H1 (cell line): ENCODE data around the gene ZKSCAN8. TPM values are rescaled to one million over a fixed set of nuclear protein-coding genes. Genes with fewer than 3 reads are reported as not detected.

Experiments
- CTCF ChIA-PET: fragments of 300-600 bp; sonication (Branson Sonifier 250); formaldehyde crosslinking; loops from one replicate; lab custom pipeline; 2021; ENCODE audit not compliant: partially characterized antibody; lab: Charles Lee
- POLR2A ChIA-PET: fragments of 300-600 bp; sonication (Branson Sonifier 250); formaldehyde crosslinking; loops from one replicate; lab custom pipeline; 2021; ENCODE audit warnings: inconsistent platforms; ENCODE audit not compliant: partially characterized antibody; lab: Charles Lee
- DNase-seq, 2 experiments: peaks; one replicate each; pipeline versions ENCODE4 v3.0.0 to v3.0.0-alpha.2; 2010 to 2022; ENCODE audit warnings: low spot score in 2 of 2, low read depth in 1 of 2, mixed read lengths in 1 of 2
- FAIRE-seq: peaks from 2 replicates; lab custom pipeline; 2011; peaks lifted over from hg19 to GRCh38; lab: Jason Lieb, UNC
- H2AFZ ChIP-seq: 2 replicates; pipeline ENCODE4 v1.8.1; 2012; ENCODE audit warnings: low read length, inconsistent platforms
- H2AK5ac ChIP-seq: 2 replicates; pipeline ENCODE4 v1.6.1; 2013; ENCODE audit warnings: low read depth, low read length
- H2BK120ac ChIP-seq: replicated peaks from 2 replicates; pipeline ENCODE3; 2013; ENCODE audit warnings: low read depth, low read length, inconsistent platforms
- H2BK12ac ChIP-seq: 2 replicates; pipeline ENCODE4 v1.6.1; 2013; ENCODE audit warnings: low read depth, low read length
- H2BK15ac ChIP-seq: 2 replicates; pipeline ENCODE4 v1.6.1; 2013; ENCODE audit warnings: low read length
- H2BK20ac ChIP-seq: 2 replicates; pipeline ENCODE4 v1.6.1; 2013; ENCODE audit warnings: low read length
- H2BK5ac ChIP-seq: 2 replicates; pipeline ENCODE4 v1.6.1; 2013; ENCODE audit warnings: low read depth, low read length
- H3K14ac ChIP-seq: 2 replicates; pipeline ENCODE4 v1.6.1; 2013; ENCODE audit warnings: inconsistent platforms; ENCODE audit not compliant: insufficient read length
- H3K18ac ChIP-seq: 2 replicates; pipeline ENCODE4 v1.6.1; 2013; ENCODE audit warnings: low read length; ENCODE audit errors: extremely low read depth
- H3K23ac ChIP-seq: 2 replicates; pipeline ENCODE4 v1.6.1; 2013; ENCODE audit warnings: inconsistent platforms; ENCODE audit not compliant: insufficient read length
- H3K23me2 ChIP-seq: 2 replicates; pipeline ENCODE4 v1.6.1; 2013; ENCODE audit warnings: low read depth, low read length
- H3K27ac ChIP-seq: 2 replicates; pipeline ENCODE4 v1.6.1; 2011; ENCODE audit warnings: low read depth, low read length, inconsistent platforms
- H3K27me3 ChIP-seq, 4 experiments: replicated peaks in 1 of 4; 1 replicate in 1 of 4; 2 replicates in 3 of 4; pipeline versions ENCODE4 v1.6.1 to v1.8.1; 2011 to 2013; ENCODE audit warnings: low read length in 3 of 4, mild to moderate bottlenecking in 3 of 4, inconsistent platforms in 2 of 4, mixed read lengths in 2 of 4, moderate library complexity in 1 of 4; ENCODE audit not compliant: control insufficient read depth in 3 of 4, insufficient read depth in 3 of 4; ENCODE audit errors: extremely low read depth in 1 of 4
- H3K36me3 ChIP-seq, 4 experiments: 2 replicates each; pipeline versions ENCODE4 v1.6.1 to v1.8.1; 2011 to 2013; ENCODE audit warnings: mild to moderate bottlenecking in 4 of 4, low read length in 3 of 4, moderate library complexity in 2 of 4, control low read depth in 1 of 4, inconsistent platforms in 1 of 4; ENCODE audit not compliant: insufficient read depth in 4 of 4, control insufficient read depth in 2 of 4
- H3K4ac ChIP-seq: replicated peaks from 2 replicates; pipeline ENCODE3; 2013; ENCODE audit warnings: low read length, low read depth, mixed read lengths, inconsistent platforms; ENCODE audit not compliant: insufficient read length
- H3K4me1 ChIP-seq, 4 experiments: replicated peaks in 1 of 4; 1 replicate in 1 of 4; 2 replicates in 3 of 4; pipeline versions ENCODE4 v1.6.1 to v1.8.1; 2011 to 2013; ENCODE audit warnings: low read length in 3 of 4, inconsistent platforms in 2 of 4, mixed read lengths in 1 of 4; ENCODE audit not compliant: insufficient read depth in 4 of 4, control insufficient read depth in 3 of 4
- H3K4me2 ChIP-seq, 2 experiments: 2 replicates each; pipeline versions ENCODE4 v1.6.1 to v1.8.1; 2011 to 2013; ENCODE audit warnings: low read depth in 2 of 2, low read length in 2 of 2, control low read depth in 1 of 2, inconsistent platforms in 1 of 2, mild to moderate bottlenecking in 1 of 2; ENCODE audit not compliant: insufficient read depth in 1 of 2
- H3K4me3 ChIP-seq, 4 experiments: fragments of 200-600, 300-600 bp in 1 of 4; sonication (generic), shearing (Covaris generic), sonication (Bioruptor Twin) in 1 of 4; 2 replicates each; pipeline versions ENCODE4 v1.5.1 to v1.8.1; 2011 to 2016; ENCODE audit warnings: low read length in 4 of 4, low read depth in 3 of 4, control low read depth in 2 of 4, inconsistent platforms in 2 of 4, mild to moderate bottlenecking in 2 of 4, mixed read lengths in 1 of 4, moderate library complexity in 1 of 4; ENCODE audit not compliant: insufficient read depth in 2 of 4; ENCODE audit errors: extremely low read depth in 1 of 4
- H3K56ac ChIP-seq: replicated peaks from 2 replicates; pipeline ENCODE3; 2013; ENCODE audit warnings: low read depth, mild to moderate bottlenecking, mixed read lengths, low read length, inconsistent platforms; ENCODE audit not compliant: insufficient read length
- H3K79me1 ChIP-seq: 2 replicates; pipeline ENCODE4 v1.6.1; 2013; ENCODE audit warnings: low read depth, low read length, control low read depth
- H3K79me2 ChIP-seq, 2 experiments: 2 replicates each; pipeline versions ENCODE4 v1.6.1 to v1.8.1; 2012 to 2013; ENCODE audit warnings: low read length in 2 of 2, mild to moderate bottlenecking in 2 of 2, inconsistent platforms in 1 of 2; ENCODE audit not compliant: insufficient read depth in 2 of 2, control insufficient read depth in 1 of 2
- H3K9ac ChIP-seq, 4 experiments: replicated peaks in 1 of 4; 1 replicate in 1 of 4; 2 replicates in 3 of 4; pipeline versions ENCODE4 v1.6.1 to v1.8.1; 2011 to 2013; ENCODE audit warnings: low read depth in 3 of 4, low read length in 3 of 4, control low read depth in 2 of 4, mild to moderate bottlenecking in 2 of 4, moderate library complexity in 2 of 4, inconsistent platforms in 1 of 4; ENCODE audit errors: extremely low read depth in 1 of 4
- H3K9me3 ChIP-seq, 2 experiments: 2 replicates each; pipeline versions ENCODE4 v1.6.1 to v1.8.1; 2012 to 2013; ENCODE audit warnings: mild to moderate bottlenecking in 2 of 2, moderate library complexity in 2 of 2, control low read depth in 1 of 2, inconsistent platforms in 1 of 2, low read depth in 1 of 2, low read length in 1 of 2, mixed read lengths in 1 of 2; ENCODE audit not compliant: insufficient read depth in 2 of 2
- H4K20me1 ChIP-seq, 2 experiments: replicated peaks in 1 of 2; 2 replicates each; pipeline versions ENCODE3 to v1.8.1; 2011 to 2013; ENCODE audit warnings: inconsistent platforms in 2 of 2, low read length in 2 of 2, mild to moderate bottlenecking in 1 of 2; ENCODE audit not compliant: insufficient read depth in 2 of 2, control insufficient read depth in 1 of 2
- H4K5ac ChIP-seq: 2 replicates; pipeline ENCODE4 v1.6.1; 2013; ENCODE audit warnings: low read length, low read depth, mixed read lengths, inconsistent platforms; ENCODE audit not compliant: insufficient read length
- H4K8ac ChIP-seq: 2 replicates; pipeline ENCODE4 v1.8.0; 2013; ENCODE audit warnings: mild to moderate bottlenecking, moderate library complexity, low read length, inconsistent platforms; ENCODE audit not compliant: insufficient read depth; ENCODE audit errors: extremely low read depth
- H4K91ac ChIP-seq: replicated peaks from 2 replicates; pipeline ENCODE3; 2013; ENCODE audit warnings: low read length, mixed read lengths, inconsistent platforms; ENCODE audit not compliant: insufficient read length
- BCL11A ChIP-seq, 2 experiments: IDR thresholded peaks; one replicate each; pipeline ENCODE4 v1.6.1; 2011; ENCODE audit warnings: low read depth in 2 of 2, low read length in 2 of 2, mild to moderate bottlenecking in 2 of 2
- CBX8 ChIP-seq: fragments of 300-800, 300-1000 bp; sonication (generic); IDR thresholded peaks from 2 replicates; pipeline ENCODE4 v1.7.1; 2016; ENCODE audit warnings: low read depth, low read length, borderline replicate concordance
- EP300 ChIP-seq, 2 experiments: IDR thresholded peaks; 1 replicate in 1 of 2; 2 replicates in 1 of 2; pipeline ENCODE4 v1.6.1; 2011 to 2012; ENCODE audit warnings: low read depth in 2 of 2, low read length in 2 of 2, mild to moderate bottlenecking in 2 of 2, borderline replicate concordance in 1 of 2, inconsistent platforms in 1 of 2, moderate library complexity in 1 of 2
- HDAC2 ChIP-seq, 2 experiments: fragments of 300-600 bp in 1 of 2; sonication (generic) in 1 of 2; IDR thresholded peaks; 2 replicates each; pipeline ENCODE4 v1.6.1; 2011 to 2012; ENCODE audit warnings: low read depth in 2 of 2, low read length in 2 of 2, mild to moderate bottlenecking in 2 of 2, moderate library complexity in 2 of 2, borderline replicate concordance in 1 of 2, inconsistent platforms in 1 of 2
- KDM5A ChIP-seq: fragments of 200-600 bp; IDR thresholded peaks from 2 replicates; pipeline ENCODE4 v1.7.1; 2012; ENCODE audit warnings: mild to moderate bottlenecking, low read length, inconsistent platforms, mixed read lengths
- POLR2AphosphoS5 ChIP-seq: IDR thresholded peaks from 2 replicates; pipeline ENCODE4 v1.6.1; 2011; ENCODE audit warnings: low read depth, low read length
- SP2 ChIP-seq: IDR thresholded peaks from 2 replicates; pipeline ENCODE4 v1.6.1; 2012; ENCODE audit warnings: mild to moderate bottlenecking, low read length, inconsistent platforms
- ZNF274 ChIP-seq: IDR thresholded peaks from 2 replicates; pipeline ENCODE4 v1.7.0; 2012; ENCODE audit warnings: low read length, borderline replicate concordance; ENCODE audit errors: extremely low read depth
- WGBS, 2 experiments: shearing (Covaris generic) in 1 of 2; methylation state at CpG; one replicate each; pipeline versions ENCODE4 v1.1.6 to v1.1.7; 2013 to 2015; ENCODE audit warnings: low lambda C conversion rate in 2 of 2, mixed read lengths in 2 of 2, inconsistent platforms in 1 of 2, low coverage in 1 of 2, missing lambda C conversion rate in 1 of 2; ENCODE audit not compliant: insufficient replicate concordance in 2 of 2, insufficient coverage in 1 of 2, insufficient read length in 1 of 2; ENCODE audit errors: extremely low coverage in 1 of 2, missing lambda C conversion rate in 1 of 2; 5-methylcytosine and 5-hydroxymethylcytosine counted together
- polyA plus RNA-seq, 7 experiments: library from polyadenylated mRNA; depleted of rRNA in 3 of 7; stranded (reverse) in 5 of 7; unstranded in 2 of 7; fragments of >200 nt in 5 of 7; fragments of 200-250 nt in 2 of 7; gene quantifications; 1 replicate in 5 of 7; 2 replicates in 1 of 7; 4 replicates in 1 of 7; pipeline versions ENCODE4 v1.2.1 to v1.2.3, GENCODE V29; 2011 to 2013; ENCODE audit warnings: missing spikeins in 2 of 7, mixed read lengths in 2 of 7
- total RNA-seq: library from RNA; stranded (reverse); fragmentation: NEBNext Ultra II Directional; extraction: Animal tissue kit (Norgen Biotek cat#: 25700); gene quantifications from 2 replicates; pipeline ENCODE4 v1.2.1, GENCODE V29; 2021
- TF ChIP-seq, protein P1 (sequence below): IDR thresholded peaks from 2 replicates; pipeline ENCODE4 v1.6.1; 2012; ENCODE audit warnings: inconsistent platforms
- TF ChIP-seq, protein P2 (sequence below), 3 experiments: IDR thresholded peaks; 1 replicate in 2 of 3; 2 replicates in 1 of 3; pipeline versions ENCODE4 v1.5.1 to v1.6.1; 2011; ENCODE audit warnings: low read length in 3 of 3, mild to moderate bottlenecking in 3 of 3, inconsistent platforms in 2 of 3, low read depth in 1 of 3, moderate library complexity in 1 of 3; ENCODE audit not compliant: insufficient read depth in 1 of 3; ENCODE audit errors: control extremely low read depth in 1 of 3

The ZKSCAN8 gene
- total and polyA plus RNA-seq, 2 of the 8 experiments (the other 6 are each of a cell fraction or from before 2014, with no cell fraction given), result 10.7 to 24.1 TPM

DNA sequence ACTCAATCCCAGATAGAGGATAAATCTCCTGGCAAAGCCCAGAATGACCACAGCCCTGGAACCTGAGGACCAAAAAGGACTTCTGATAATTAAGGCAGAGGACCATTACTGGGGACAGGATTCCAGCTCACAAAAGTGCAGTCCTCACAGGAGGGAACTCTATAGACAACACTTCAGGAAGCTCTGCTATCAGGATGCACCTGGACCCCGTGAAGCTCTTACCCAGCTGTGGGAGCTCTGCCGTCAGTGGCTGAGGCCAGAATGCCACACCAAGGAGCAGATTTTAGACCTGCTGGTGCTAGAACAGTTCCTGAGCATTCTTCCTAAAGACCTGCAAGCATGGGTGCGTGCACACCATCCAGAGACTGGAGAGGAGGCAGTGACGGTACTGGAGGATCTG, 16.3 kb upstream of the ZKSCAN8 start:
- Histone ChIP-seq H4K20me1 (no peaks in the 10 kb centered on the region), H3K36me3 (peaks cover 0 to 31% (median 18%) of the 10 kb centered on the region in 4 experiments; a peak in 7 of 8 replicates), H3K4ac (no peak overlapping the region), H2BK5ac (no peak overlapping the region), H3K14ac (no peak overlapping the region), H3K18ac (no peak overlapping the region), H2BK120ac (no peak overlapping the region), H3K79me1 (no peaks in the 10 kb centered on the region), H2AFZ (no peak overlapping the region), H2AK5ac (no peak overlapping the region), H3K9ac (no peak overlapping the region), H4K5ac (no peak overlapping the region), H4K8ac (no peak overlapping the region), H3K4me2 (peak overlapping the region; percentile 60 to 74; a peak in 2 of 4 replicates), H3K27me3 (no peaks in the 10 kb centered on the region), H3K23ac (no peak overlapping the region), H3K79me2 (peaks cover 0 to 19% of the 10 kb centered on the region in 2 experiments; a peak in 2 of 4 replicates), H3K9me3 (no peaks in the 10 kb centered on the region), H3K27ac (no peak overlapping the region), H2BK12ac (no peak overlapping the region), H3K23me2 (no peaks in the 10 kb centered on the region), H2BK20ac (no peak overlapping the region), H4K91ac (no peak overlapping the region), H3K56ac (no peak overlapping the region), H3K4me1 (no peaks in the 10 kb centered on the region), H2BK15ac (no peak overlapping the region), H3K4me3 (peak overlapping the region in 2 of 4 experiments; percentile 62 to 77; a peak in 5 of 8 replicates)
- no peak for DNase-seq
- 93% methylated on average over 4 of the region's 4 CpGs; no CpG with 5 or more reads in 1 of the 2 experiments for WGBS, 2 experiments
- POLR2A ChIA-PET, result interaction anchor here (0.9 to 5.2 kb wide), 5 partner anchors 8 to 94 kb away, joined by 3 to 48 read pairs (median 6); partner anchors contain the start of gene ZKSCAN8
- FAIRE-seq, result no peak
- CTCF ChIA-PET, result no interaction called here
- TF ChIP-seq, protein P1, sequence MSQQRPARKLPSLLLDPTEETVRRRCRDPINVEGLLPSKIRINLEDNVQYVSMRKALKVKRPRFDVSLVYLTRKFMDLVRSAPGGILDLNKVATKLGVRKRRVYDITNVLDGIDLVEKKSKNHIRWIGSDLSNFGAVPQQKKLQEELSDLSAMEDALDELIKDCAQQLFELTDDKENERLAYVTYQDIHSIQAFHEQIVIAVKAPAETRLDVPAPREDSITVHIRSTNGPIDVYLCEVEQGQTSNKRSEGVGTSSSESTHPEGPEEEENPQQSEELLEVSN, result no peak
- TF ChIP-seq HDAC2 (IDR thresholded peaks at IDR 0.05; ENCODE audit: borderline replicate concordance in 1 of 2, low read depth in 2 of 2, low read length in 2 of 2) (no peak), POLR2AphosphoS5 (no peak), KDM5A (no peak), SP2 (no peak), EP300 (IDR thresholded peaks at IDR 0.05; ENCODE audit: borderline replicate concordance in 1 of 2, low read depth in 2 of 2, low read length in 2 of 2) (no peak), ZNF274 (no peak), CBX8 (no peak), BCL11A (IDR thresholded peaks at IDR 0.05; ENCODE audit: low read depth in 2 of 2, low read length in 2 of 2) (no peak)
- TF ChIP-seq, protein P2, sequence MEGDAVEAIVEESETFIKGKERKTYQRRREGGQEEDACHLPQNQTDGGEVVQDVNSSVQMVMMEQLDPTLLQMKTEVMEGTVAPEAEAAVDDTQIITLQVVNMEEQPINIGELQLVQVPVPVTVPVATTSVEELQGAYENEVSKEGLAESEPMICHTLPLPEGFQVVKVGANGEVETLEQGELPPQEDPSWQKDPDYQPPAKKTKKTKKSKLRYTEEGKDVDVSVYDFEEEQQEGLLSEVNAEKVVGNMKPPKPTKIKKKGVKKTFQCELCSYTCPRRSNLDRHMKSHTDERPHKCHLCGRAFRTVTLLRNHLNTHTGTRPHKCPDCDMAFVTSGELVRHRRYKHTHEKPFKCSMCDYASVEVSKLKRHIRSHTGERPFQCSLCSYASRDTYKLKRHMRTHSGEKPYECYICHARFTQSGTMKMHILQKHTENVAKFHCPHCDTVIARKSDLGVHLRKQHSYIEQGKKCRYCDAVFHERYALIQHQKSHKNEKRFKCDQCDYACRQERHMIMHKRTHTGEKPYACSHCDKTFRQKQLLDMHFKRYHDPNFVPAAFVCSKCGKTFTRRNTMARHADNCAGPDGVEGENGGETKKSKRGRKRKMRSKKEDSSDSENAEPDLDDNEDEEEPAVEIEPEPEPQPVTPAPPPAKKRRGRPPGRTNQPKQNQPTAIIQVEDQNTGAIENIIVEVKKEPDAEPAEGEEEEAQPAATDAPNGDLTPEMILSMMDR (IDR thresholded peaks at IDR 0.05; ENCODE audit: control extremely low read depth in 1 of 3, insufficient read depth in 1 of 3, low read depth in 1 of 3, low read length in 3 of 3), result no peak
